ENCODE data around the gene CYP1A1. TPM values are rescaled to one million over a fixed set of nuclear protein-coding genes. Genes with fewer than 3 reads are reported as not detected.
"Not testable (repeated sequence)": the region's sequence is repeated elsewhere in the genome, so short reads cannot be mapped to it uniquely, and the experiment has no call there.

CYP1A1 gene
- total RNA-seq, 1 experiment from 2014 or later: 3.6 TPM

- in situ Hi-C loops (cut with HindIII; ENCODE audit: low pct_unique_long_range_greater_than_20kb, low sequenced_read_pairs): no loop called here
- DNase-seq (ENCODE audit: low read depth): no peak
These were observed 23.1 kb upstream of the CYP1A1 start, which contains the start of gene CYP1A2 for GRCh38 chr15:74748322-74748946. TSS of gene CYP1A2 (plus strand) at chr15:74748845. CDS start at chr15:74749739, 894 bp downstream.

GRCh38 chr15:74746389-74746788, 21.1 kb upstream of the CYP1A1 start:
- in situ Hi-C loops (cut with HindIII; ENCODE audit: low pct_unique_long_range_greater_than_20kb, low sequenced_read_pairs): no loop called here
- DNase-seq (ENCODE audit: low read depth): no peak

- no peak for DNase-seq (ENCODE audit: low read depth)
- in situ Hi-C loops (cut with HindIII; ENCODE audit: low pct_unique_long_range_greater_than_20kb, low sequenced_read_pairs): no loop called here
These were observed 17.1 kb upstream of the CYP1A1 start for GRCh38 chr15:74742422-74742821.

GRCh38 chr15:74738239-74738638, 12.9 kb upstream of the CYP1A1 start:
- in situ Hi-C loops (cut with HindIII; ENCODE audit: low pct_unique_long_range_greater_than_20kb, low sequenced_read_pairs); DNase-seq (ENCODE audit: low read depth): not testable (repeated sequence)

GRCh38 chr15:74735305-74735704, 10.0 kb upstream of the CYP1A1 start:
- no peak for DNase-seq (ENCODE audit: low read depth)
- in situ Hi-C loops (cut with HindIII; ENCODE audit: low pct_unique_long_range_greater_than_20kb, low sequenced_read_pairs): no loop called here

- DNase-seq (ENCODE audit: low read depth): no peak
- in situ Hi-C loops (cut with HindIII; ENCODE audit: low pct_unique_long_range_greater_than_20kb, low sequenced_read_pairs): no loop called here
These were observed 7.9 kb upstream of the CYP1A1 start for GRCh38 chr15:74733269-74733668.

- in situ Hi-C loops (cut with HindIII; ENCODE audit: low pct_unique_long_range_greater_than_20kb, low sequenced_read_pairs): no loop called here
- DNase-seq (ENCODE audit: low read depth): no peak
These were observed 7.5 kb upstream of the CYP1A1 start for GRCh38 chr15:74732846-74733245.

- no peak for DNase-seq (ENCODE audit: low read depth)
- in situ Hi-C loops (cut with HindIII; ENCODE audit: low pct_unique_long_range_greater_than_20kb, low sequenced_read_pairs): no loop called here
These were observed 5.4 kb upstream of the CYP1A1 start for GRCh38 chr15:74730619-74731316.

- in situ Hi-C loops (cut with HindIII; ENCODE audit: low pct_unique_long_range_greater_than_20kb, low sequenced_read_pairs); DNase-seq (ENCODE audit: low read depth): not testable (repeated sequence)
These were observed 4.0 kb upstream of the CYP1A1 start for GRCh38 chr15:74729372-74729771.

GRCh38 chr15:74728699-74729098, 3.4 kb upstream of the CYP1A1 start:
- in situ Hi-C loops (cut with HindIII; ENCODE audit: low pct_unique_long_range_greater_than_20kb, low sequenced_read_pairs): not testable (repeated sequence)

GRCh38 chr15:74727727-74728126, 2.4 kb upstream of the CYP1A1 start:
- in situ Hi-C loops (cut with HindIII; ENCODE audit: low pct_unique_long_range_greater_than_20kb, low sequenced_read_pairs): no loop called here
- DNase-seq (ENCODE audit: low read depth): no peak

More at GRCh38 chr15:74728699-74729098, 3.4 kb upstream of the CYP1A1 start:
- DNase-seq (ENCODE audit: low read depth): not testable (repeated sequence)

- no peak for DNase-seq (ENCODE audit: low read depth)
- in situ Hi-C loops (cut with HindIII; ENCODE audit: low pct_unique_long_range_greater_than_20kb, low sequenced_read_pairs): no loop called here
These were observed 1.4 kb upstream of the CYP1A1 start for GRCh38 chr15:74726774-74727164.

- in situ Hi-C loops (cut with HindIII; ENCODE audit: low pct_unique_long_range_greater_than_20kb, low sequenced_read_pairs): no loop called here
- DNase-seq (ENCODE audit: low read depth): peak; percentile 32
These were observed 781 bp upstream of the CYP1A1 start for GRCh38 chr15:74725845-74726773.

- in situ Hi-C loops (cut with HindIII; ENCODE audit: low pct_unique_long_range_greater_than_20kb, low sequenced_read_pairs): no loop called here
- no peak for DNase-seq (ENCODE audit: low read depth)
These were observed 631 bp downstream of the CYP1A1 start for GRCh38 chr15:74724570-74725224.

- in situ Hi-C loops (cut with HindIII; ENCODE audit: low pct_unique_long_range_greater_than_20kb, low sequenced_read_pairs): no loop called here
These were observed 1.5 kb downstream of the CYP1A1 start for GRCh38 chr15:74723754-74724334.

GRCh38 chr15:74723187-74723586, 2.1 kb downstream of the CYP1A1 start:
- DNase-seq (ENCODE audit: low read depth): no peak
- in situ Hi-C loops (cut with HindIII; ENCODE audit: low pct_unique_long_range_greater_than_20kb, low sequenced_read_pairs): no loop called here

More at GRCh38 chr15:74723754-74724334, 1.5 kb downstream of the CYP1A1 start:
- DNase-seq (ENCODE audit: low read depth): peak; percentile 48

- no peak for DNase-seq (ENCODE audit: low read depth)
- in situ Hi-C loops (cut with HindIII; ENCODE audit: low pct_unique_long_range_greater_than_20kb, low sequenced_read_pairs): no loop called here
These were observed 2.7 kb downstream of the CYP1A1 start for GRCh38 chr15:74722591-74722990.

- no peak for DNase-seq (ENCODE audit: low read depth)
- in situ Hi-C loops (cut with HindIII; ENCODE audit: low pct_unique_long_range_greater_than_20kb, low sequenced_read_pairs): no loop called here
These were observed 8.7 kb downstream of the CYP1A1 start for GRCh38 chr15:74716651-74717050.
